HG03558 (cell line): Measurements from ENCODE around the gene PAFAH1B1.
"Not testable (repeated sequence)": the region's sequence is repeated elsewhere in the genome, so short reads cannot be mapped to it uniquely, and the experiment has no call there.

Experiments
- ATAC-seq: cut with Tn5 transposase; IDR thresholded peaks from one replicate; pipeline ENCODE4 v1.9.1; 2021; ENCODE audit warnings: moderate number of reproducible peaks; ENCODE audit not compliant: unreplicated experiment; ENCODE audit errors: extremely low read depth

The PAFAH1B1 gene

DNA sequence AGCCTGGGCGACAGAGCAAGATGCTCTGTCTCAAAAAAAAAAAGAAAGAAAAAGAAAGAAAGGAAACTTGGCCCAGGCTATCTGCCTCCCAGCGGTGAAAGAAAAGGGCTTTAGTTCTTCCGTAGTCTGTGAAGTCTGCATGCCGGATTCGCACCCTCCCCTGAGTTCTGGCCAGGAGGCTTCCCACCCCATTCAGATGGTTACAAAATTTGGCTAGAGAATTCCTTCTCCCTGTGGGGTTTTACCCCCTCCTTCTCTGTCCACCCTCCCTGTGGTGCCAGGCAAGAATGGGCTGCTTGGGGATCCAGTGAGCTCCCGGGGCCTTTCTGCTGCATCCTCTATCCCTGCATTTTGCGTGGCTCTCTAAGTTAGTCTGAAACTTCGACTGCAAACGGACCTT is 37.8 kb downstream of the PAFAH1B1 start:
- ATAC-seq: no peak

DNA sequence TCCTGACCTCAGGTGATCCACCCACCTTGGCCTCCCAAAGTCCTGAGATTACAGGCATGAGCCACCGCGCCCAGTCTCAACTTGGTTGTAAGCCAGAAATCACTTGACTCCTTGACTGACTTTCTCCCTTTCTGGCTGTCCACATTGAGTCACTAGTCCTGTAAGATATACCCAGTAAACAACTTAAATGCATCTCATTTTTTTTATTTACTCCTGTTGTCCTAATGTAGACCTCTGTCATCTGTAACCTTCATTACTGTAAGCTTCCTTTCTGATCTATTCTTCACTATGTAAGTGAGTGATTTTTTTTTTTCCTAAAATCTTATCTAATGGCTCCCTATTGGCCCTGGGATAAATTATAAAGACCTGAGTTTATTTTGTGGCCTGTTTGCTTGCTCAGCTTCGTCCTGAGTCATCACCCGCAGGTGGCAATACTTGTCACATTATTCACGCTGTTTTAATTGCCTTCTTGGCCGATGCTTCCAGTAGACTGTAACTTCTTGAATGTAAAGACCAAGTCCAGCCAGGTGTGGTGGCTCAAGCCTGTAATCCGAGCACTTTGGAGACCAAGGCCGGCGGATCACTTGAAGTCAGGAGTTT is 41.0 kb downstream of the PAFAH1B1 start:
- no peak for ATAC-seq

- ATAC-seq: no peak
These were observed 41.8 kb downstream of the PAFAH1B1 start for GRCh38 chr17:2635241-2635640.

- ATAC-seq: no peak
These were observed 42.2 kb downstream of the PAFAH1B1 start for GRCh38 chr17:2635675-2636074.

DNA sequence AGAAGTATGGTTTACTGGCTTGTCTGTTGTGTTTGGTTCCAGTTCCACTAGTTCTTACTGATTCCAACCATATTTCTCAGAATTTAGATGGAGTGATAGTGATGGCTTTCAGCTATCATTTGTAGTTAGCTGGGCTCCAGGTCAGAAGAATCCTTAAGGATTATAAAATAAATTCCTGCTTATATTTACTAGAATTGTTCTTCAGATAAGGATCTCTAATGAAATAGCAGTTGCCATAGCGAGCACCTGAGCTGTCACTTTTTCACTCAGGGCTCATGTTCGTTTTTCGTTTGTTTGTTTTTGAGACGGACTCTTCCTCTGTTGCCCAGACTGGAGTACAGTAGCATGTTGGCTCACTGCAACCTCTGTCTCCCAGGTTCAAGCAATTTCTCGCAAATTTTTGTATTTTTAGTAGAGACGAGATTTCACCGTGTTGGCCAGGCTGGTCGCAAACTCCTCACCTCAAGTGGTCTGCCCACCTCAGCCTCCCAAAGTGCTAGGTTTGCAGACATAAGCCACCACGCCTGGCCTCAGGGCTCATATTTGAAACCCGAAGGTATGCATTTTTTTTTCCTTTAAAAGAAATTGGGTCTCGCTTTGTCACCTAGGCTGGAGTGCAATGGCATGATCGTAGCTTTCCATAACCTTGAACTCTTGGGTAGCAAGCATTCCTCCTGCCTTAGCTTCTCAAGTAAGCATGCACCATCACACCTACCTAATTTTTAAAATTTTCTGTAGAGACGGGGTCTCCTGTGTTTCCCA is 42.9 kb downstream of the PAFAH1B1 start:
- no peak for ATAC-seq

GRCh38 chr17:2637422-2637821 is 44.0 kb downstream of the PAFAH1B1 start:
- ATAC-seq: no peak

DNA sequence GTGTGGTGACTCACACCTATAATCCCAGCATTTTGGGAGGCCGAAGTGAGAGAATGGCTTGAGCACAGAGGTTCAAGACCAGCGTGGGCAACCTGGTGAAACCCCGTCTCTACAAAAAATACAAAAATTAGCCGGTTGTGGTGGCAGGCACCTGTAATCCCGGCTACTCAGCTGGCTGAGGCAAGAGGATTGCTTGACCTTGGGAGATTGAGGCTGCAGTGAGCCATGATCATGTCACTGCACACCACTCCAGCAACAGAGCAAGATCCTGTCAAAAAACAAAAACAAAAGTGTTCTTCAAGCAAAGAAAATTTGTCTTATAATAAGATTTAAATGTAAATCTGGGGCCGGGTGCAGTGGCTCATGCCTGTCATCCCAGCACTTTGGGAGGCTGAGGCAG is 51.5 kb downstream of the PAFAH1B1 start:
- ATAC-seq: no peak

DNA sequence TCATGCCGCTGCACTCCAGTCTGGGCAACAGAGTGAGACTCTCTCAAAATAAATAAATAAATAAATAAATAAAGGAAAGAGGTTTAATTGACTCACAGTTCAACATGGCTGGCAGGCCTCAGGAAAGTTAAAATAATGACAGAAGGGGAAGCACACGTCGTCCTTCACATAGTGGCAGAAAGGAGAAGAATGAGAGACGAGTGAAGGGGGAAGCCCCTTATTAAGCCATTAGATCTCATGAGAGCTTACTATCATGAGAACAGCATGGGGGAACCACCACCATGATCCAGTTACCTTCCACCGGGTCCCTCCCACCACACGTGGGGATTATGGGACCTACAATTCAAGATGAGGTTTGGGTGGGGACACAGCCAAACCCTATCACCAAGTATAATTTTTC is 54.5 kb downstream of the PAFAH1B1 start:
- no peak for ATAC-seq

- no peak for ATAC-seq
These were observed 55.7 kb downstream of the PAFAH1B1 start for GRCh38 chr17:2649191-2649590.

DNA sequence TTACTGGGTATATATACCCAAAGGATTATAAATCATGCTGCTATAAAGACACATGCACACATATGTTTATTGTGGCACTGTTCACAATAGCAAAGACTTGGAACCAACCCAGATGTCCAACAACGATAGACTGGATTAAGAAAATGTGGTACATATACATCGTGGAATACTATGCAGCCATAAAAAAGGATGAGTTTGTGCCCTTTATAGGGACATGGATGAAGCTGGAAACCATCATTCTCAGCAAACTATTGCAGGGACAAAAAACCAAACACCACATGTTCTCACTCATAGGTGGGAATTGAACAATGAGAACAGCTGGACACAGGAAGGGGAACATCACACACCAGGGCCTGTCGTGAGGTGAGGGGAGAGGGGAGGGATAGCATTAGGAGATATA is 59.5 kb downstream of the PAFAH1B1 start:
- ATAC-seq: not testable (repeated sequence)

- no peak for ATAC-seq
These were observed 62.1 kb downstream of the PAFAH1B1 start for GRCh38 chr17:2655546-2655945.

GRCh38 chr17:2656283-2656682 is 62.8 kb downstream of the PAFAH1B1 start:
- no peak for ATAC-seq

- not testable (repeated sequence) for ATAC-seq
These were observed 65.9 kb downstream of the PAFAH1B1 start for GRCh38 chr17:2659337-2659736.

GRCh38 chr17:2660410-2660809 is 67.0 kb downstream of the PAFAH1B1 start:
- ATAC-seq: not testable (repeated sequence)

- no peak for ATAC-seq
These were observed 78.6 kb downstream of the PAFAH1B1 start for GRCh38 chr17:2672026-2672425.

DNA sequence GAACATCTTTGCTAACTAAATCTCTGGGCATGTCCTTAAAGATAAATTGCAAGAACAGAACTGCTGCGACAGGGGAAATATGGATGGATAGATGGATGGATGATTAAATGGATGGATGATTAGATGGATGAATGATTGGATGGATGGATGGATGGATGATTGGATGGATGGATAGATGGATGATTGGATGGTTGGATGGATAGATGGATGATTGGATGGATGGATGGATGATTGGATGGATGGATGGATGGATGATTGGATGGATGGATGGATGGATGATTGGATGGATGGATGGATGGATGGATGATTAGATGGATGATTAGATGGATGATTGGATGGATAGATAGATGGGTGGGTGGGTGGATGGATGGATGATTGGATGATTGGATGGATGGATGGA is 85.8 kb downstream of the PAFAH1B1 start:
- ATAC-seq: not testable (repeated sequence)

GRCh38 chr17:2680961-2681360 is 87.5 kb downstream of the PAFAH1B1 start:
- no peak for ATAC-seq

DNA sequence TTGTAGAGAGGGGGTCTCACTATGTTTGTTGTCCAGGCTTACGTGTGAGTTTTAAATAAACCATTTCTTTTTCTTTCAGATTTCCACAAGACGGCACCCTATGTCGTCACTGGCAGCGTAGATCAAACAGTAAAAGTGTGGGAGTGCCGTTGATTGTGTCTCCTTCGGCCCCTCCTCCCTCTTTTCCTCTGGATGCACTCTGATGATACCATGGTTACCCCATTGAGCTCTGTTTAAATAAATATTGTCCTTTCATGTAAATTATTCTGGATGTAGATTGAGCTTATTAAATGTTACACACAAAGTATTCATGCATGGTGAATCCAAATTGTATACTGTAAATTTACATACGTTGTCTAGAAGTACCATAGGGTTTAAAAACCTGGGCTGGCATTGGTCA is 88.2 kb downstream of the PAFAH1B1 start:
- no peak for ATAC-seq

- ATAC-seq: no peak
These were observed 88.9 kb downstream of the PAFAH1B1 start for GRCh38 chr17:2682176-2682938.

- no peak for ATAC-seq
These were observed 90.5 kb downstream of the PAFAH1B1 start for GRCh38 chr17:2683912-2684311.

DNA sequence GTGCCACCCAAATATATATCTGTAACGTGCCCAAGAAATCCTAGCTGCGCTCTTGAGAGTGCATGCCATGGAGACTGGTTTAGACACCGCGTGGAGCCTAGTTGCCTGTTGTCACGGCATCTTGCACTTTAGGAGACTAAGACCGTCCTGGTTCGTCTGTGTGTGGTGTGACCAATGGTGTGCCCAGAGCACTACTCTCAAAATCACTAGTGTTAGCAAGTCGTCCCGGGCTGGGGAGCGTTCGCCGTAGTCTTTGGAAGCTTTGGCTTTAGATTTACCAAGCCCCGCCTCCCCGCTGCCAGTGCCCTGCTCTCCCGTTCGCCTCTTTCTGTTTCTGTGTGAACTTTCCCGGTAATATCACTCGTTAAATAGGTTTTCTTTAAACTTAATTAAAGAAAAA is 91.1 kb downstream of the PAFAH1B1 start:
- no peak for ATAC-seq
